ENCODE measurements around the gene SLC16A10.
"Not testable (repeated sequence)": the region's sequence is repeated elsewhere in the genome, so short reads cannot be mapped to it uniquely, and the experiment has no call there.

SLC16A10 gene, protein sequence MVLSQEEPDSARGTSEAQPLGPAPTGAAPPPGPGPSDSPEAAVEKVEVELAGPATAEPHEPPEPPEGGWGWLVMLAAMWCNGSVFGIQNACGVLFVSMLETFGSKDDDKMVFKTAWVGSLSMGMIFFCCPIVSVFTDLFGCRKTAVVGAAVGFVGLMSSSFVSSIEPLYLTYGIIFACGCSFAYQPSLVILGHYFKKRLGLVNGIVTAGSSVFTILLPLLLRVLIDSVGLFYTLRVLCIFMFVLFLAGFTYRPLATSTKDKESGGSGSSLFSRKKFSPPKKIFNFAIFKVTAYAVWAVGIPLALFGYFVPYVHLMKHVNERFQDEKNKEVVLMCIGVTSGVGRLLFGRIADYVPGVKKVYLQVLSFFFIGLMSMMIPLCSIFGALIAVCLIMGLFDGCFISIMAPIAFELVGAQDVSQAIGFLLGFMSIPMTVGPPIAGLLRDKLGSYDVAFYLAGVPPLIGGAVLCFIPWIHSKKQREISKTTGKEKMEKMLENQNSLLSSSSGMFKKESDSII

DNA sequence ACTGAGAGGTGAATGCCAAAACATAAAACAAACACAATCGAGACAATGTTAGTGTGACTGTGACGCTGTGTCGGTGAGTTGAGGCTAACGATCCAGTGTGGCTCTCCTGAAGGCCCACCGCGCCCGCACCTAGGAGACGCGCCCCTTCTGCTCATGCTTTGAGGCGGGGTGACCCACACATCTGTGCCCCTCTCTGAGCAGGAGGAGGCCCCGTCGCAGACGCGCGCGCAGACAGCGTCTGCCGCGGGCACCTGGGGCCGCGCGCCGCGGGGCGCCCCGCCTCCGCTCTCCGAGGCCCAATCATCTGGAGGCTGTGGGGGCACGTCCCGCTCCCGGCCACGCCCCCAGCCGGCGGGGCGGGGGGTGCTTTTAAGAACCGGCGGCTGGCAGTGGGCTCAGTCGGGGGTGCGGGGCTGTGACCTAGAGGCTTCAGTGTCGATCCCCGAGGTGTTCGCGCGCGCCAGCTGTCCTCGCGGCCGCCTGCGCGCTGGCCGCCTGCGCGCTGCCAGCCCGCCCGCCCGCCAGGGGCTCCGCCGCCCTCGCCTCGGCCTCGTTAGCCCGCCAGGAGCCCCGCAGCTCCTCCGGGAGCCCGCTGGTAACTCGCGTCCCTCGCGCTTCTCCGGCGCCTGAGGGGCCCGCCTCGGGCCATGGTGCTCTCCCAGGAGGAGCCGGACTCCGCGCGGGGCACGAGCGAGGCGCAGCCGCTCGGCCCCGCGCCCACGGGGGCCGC lies at the start of gene SLC16A10:
SLC16A10 (plus strand) TSS at position 398 of the 730 bp plus-strand sequence; CDS start at position 648, 250 bp downstream.
- DNase-seq (ENCODE audit: low read depth), result peak; percentile 63

DNA sequence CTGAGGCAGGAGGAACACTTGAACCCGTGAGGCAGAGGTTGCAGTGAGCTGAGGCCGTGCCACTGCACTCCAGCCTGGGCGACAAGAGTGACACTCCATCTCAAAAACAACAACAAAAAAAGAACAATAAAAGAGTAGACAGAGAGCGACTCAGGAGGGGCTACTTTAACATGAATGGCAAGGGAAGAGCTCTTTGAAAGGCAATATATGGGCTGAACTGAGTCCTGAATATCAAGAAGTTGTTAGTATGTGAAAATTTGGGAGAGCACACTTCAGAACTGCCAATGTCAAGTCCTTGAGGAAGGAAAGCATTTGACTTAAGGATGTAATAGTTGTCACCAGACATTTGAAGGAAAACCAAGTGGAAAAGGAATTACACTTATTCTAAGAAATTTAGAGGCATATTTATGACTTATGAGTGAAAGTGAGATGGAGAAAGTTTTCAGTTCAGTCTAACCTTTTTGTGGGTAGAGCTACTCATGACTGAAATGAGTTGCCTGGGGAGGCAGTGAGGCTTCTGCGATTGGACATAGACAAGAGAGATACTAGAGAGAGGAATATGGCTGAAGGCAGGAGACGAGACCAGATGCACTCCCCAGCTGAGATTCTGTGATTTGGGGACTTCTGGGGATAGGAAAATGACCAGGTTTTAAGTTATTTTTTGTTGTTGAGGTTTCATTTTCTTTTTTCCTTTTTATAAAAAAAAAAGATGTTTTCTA lies 48.6 kb upstream of the SLC16A10 start:
- DNase-seq (ENCODE audit: low read depth), result no peak

DNA sequence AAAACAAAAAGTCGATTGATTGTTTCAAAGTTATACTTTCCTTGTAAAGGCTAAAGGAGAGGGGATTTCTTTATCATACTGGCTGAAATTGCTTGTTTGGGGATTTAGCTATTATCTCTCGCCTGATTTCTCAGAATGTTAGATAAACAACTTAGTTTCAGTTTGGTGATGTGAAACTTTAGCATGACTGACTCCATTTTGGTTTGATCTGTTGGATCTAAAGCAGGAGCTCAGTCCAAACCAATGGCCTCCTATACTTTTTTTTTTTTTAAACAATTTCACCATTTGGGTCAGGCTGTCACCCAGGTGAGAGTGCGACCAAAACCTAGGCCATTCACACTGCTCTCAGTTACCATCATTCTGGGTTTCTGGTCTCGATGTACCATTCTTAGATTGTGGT lies 45.4 kb upstream of the SLC16A10 start:
- no peak for DNase-seq (ENCODE audit: low read depth)

DNA sequence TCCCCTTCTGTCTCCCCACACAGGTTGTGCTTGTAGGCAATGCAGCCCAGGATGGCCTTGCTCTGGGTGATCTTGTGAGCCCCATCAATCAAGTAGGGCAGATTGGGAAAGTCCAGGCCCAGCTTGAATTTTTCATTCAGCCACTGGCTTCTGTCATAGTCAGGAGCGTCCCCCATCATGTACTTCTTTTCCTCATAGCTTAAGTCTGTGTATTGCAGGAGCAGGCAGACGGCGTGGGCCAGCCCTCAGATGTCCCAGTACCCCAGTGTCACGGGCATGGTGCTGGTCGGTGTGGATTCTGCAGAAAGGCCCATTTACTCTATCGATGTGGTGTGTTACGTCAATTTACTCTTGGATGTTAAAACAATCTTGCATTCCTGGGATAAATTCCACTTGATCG lies 40.1 kb upstream of the SLC16A10 start:
- no peak for DNase-seq (ENCODE audit: low read depth)

DNA sequence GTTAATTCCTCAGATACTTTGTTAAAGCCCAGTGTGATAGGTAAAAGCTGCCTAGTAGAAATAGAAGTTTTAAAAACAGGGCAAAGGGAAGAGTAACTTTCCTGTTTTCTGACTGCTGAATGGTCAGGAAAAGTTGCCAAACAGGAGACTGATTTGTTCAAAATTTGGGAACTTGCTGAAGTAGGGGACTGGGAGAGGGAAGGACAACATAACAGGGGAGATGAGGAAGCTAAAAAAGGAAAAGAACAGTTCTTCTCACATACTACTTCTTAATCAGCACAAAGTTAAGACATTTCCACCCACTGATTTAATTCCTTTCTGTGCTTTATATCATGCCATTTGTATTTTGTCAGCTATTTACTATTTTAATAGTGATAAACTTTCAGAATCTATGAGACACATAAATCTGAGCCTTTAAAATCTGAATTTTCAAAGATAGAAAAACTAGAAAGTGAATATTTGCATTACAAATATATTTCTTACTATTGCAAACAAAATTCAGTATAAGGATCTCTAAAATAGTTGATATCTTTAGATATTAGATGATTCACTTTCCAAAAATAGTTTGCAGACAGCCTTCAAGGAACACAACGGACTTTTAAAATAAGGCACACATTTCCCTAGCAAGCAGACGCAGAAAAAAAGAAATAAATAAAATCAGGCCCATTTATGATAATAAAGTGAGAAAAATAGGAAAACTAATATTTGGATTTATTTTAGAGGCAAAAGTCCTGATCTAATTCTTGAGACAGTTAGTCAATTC lies 36.9 kb upstream of the SLC16A10 start:
- no peak for DNase-seq (ENCODE audit: low read depth)

DNA sequence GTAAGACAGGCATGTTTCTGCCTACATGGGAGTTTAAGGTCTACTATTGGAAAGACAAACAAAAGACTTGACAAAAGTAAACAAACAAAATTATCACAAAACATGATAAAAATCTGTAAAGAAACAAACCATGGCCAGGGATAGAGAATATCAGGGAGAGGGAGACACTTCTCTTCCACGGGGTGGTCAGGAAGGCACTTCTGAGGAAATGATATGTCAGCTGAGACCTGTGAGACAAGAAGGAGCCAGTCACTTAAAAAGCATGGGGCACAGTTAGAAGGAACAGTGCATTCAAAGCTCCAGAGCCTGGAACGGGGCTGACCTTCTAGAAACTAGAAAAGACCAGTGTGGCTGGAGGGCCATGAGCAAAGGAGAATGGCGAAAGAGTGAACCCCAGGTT lies 35.1 kb upstream of the SLC16A10 start:
- no peak for DNase-seq (ENCODE audit: low read depth)

DNA sequence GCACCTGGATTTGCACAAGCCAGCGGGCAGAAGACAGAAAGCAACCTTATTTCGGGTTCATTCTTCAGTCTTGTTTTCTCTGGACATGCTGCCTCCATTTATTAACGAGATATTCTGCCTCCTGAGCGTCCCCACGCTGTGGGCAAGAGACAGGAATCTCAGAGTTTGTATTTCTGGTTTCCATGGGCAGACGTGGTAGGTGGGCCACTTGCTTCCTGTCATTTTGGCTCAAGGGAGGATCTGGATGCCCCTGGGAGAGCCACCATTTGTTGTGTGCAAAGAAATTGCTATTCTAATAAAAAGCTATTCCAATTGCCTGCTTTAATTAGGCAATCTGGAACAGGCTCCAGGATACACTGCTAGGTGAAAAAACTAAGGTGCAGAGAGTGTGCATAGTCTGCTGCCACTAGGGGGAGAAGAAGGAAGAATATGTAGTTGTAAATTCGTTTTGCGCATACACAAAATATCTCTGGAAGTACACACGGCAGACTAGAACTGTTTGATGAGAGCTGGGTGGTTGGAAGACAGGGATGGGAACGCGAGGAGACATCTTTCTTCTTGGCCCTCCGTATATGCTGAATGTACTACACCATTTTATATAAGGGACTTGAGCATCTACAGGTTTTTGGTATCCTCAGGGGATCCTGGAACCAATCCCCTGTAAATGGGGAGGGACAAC lies 30.1 kb upstream of the SLC16A10 start:
- no peak for DNase-seq (ENCODE audit: low read depth)

DNA sequence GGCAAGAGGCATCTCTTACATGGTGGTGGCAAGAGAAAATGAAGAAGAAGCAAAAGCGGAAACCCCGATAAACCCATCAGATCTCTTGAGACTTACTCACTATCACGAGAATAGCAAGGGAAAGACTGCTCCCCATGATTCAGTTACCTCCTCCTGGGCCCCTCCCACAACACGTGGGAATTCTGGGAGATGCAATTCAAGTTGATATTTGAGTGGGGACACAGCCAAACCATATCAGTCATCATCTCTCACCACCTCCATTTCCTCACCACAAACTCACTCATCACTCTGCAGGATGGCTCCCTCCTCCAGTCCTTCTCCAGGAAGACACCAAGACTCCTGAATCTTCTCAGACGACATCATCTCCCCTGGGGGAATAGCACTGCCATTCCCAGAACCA lies 25.8 kb upstream of the SLC16A10 start:
- no peak for DNase-seq (ENCODE audit: low read depth)

DNA sequence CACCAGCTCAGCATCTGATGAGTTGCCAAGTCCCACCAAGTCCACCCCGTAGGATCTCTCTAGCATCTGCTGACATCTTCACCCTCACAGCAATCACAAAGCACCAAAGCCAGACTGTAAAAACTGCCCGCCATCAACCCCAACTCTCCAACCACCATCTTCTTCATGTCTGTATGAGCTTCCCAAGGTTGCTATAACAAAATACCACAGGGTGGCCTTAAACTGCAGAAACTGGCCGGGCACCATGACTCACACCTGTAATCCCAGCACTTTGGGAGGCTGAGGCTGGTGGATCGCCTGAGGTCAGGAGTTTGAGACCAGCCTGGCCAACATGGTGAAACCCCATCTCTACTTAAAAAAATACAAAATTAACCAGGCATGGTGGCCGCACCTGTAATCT lies 25.3 kb upstream of the SLC16A10 start:
- DNase-seq (ENCODE audit: low read depth), result not testable (repeated sequence)

DNA sequence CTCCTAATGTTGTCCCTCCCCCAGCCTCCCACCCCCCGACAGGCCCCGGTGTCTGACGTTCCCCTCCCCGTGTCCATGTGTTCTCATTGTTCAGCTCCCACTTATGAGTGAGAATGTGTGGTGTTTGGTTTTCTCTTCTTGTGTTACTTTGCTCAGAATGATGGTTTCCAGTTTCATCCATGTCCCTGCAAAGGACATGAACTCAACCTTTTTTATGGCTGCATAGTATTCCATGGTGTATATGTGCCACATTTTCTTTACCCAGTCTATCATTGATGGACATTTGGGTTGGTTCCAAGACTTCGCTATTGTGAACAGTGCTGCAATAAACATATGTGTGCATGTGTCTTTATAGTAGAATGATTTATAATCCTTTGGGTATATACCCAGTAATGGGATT lies 24.4 kb upstream of the SLC16A10 start:
- DNase-seq (ENCODE audit: low read depth), result not testable (repeated sequence)

DNA sequence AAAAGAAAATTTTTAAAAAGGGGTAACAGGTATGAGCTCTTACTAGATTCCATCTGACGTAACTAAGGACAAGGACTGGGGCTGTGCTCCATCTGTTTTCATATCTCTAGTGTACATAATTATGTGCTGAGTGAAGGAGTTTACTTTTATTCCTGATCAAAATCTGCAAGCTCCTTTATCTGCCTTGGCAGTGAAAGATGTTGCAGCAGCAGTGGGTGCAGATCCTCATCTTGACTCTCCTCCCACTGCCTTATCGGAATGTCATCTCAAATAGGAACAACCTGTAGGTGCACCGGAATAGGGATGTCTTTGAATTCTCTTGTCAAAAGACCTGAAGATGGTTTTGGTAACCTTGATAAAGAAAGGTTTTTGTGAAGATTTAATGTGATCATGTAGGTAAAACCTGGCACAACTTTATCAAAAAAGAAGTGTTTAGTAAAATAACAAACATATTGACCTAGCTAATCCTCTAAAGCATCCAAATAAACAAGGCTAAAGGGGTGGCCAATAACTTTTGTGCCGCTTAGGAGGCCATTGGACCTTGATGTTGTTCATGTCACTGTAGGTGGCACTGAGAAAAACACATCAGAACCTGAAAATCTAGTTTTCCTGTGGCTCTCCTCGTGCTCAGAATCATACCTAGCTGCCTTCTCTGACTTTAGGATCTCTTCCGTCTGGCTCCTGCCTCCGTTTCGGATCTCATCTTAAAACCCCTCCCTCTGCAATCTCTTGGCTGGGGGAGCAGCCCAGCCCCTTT lies 19.0 kb upstream of the SLC16A10 start:
- no peak for DNase-seq (ENCODE audit: low read depth)

DNA sequence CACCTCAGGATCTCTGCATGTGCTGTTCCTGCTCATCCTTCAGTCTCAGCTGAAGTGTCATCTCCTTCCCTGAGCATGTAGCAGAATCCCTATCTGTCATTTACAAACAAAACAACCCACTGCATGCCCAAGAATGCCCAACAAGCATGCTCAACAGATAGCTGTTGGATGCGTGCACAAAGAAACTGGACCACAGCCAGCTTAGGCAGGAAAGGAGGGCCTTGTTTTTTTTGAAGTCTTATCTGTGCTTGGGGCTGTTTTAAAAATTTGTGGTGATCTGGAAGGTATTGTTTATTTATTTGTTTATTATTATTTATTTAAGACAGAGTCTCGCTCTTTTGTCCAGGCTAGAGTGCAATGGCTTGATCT lies 18.5 kb upstream of the SLC16A10 start:
- DNase-seq (ENCODE audit: low read depth), result no peak

DNA sequence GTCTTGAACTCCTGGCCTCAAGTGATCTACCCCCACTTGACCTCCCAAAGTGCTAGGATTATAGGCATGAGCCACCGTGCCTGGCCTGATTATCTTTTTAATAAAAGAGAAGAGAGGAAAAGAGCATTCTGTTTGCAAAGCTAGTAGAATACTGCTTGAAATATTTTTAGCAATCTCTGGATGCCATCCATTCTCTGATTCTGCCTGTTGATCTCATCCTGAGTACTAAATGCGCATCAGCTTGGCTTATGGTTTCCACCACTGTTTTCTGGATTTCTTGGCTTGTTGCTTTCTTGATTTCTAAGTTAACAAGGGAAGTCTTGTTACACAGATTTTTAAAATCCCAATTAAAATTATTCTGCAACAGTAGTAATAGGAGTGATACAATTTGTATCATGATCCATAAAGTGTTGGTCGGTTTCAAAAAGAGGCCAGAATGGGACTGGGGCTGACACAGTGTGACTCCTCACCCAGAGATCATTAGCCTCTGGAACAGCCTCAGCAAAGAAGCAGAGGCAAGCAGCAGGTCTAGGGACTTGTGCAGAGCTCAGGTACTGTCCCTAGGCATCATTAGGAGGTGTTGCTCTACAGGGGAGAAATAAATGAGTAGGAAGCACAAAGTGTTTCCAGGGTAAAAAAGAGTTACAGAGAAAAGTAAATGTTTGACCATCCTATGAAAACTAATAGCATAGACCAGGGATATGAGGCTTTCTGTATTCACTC lies 17.8 kb upstream of the SLC16A10 start:
- no peak for DNase-seq (ENCODE audit: low read depth)

DNA sequence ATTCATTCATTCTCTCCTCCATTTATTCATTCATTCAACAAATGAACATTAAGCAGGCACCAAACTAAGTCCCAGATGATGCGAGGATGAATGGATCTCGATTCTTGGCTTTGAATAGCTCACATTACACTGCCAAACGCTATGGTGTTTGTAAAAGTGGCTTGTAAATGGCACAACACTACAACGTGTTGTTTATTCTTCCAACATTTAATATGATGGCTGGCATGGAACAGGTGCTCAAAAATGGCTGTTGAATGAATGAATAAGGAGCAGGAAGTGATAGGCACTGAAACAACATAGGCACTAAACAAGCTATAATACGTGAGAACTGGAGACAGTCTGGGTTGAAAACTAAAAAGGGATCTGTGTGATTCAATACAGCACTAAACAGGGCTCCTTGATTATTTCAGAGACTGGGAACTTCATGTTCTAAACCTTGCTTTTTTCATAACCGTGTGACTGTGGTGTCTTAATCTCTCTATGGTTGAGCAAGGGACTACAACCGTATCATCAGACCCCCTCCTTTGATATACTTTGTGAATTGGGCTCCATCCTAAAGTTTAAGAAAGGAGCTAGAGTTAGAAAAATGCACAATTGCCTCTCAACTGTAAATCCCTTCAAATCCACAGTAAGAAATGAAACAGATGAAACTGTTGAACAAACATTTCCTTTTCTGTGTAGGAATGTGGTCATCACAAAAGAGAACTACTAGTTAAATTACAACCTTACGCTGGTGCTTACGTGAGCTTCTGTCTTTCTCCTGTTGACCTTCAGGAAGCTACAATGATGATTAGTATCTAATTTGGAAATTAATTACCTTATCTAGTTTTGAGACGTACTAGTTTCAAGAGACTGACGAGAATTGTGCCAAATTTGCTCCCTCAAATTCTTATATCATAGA lies 16.9 kb upstream of the SLC16A10 start:
- no peak for DNase-seq (ENCODE audit: low read depth)

DNA sequence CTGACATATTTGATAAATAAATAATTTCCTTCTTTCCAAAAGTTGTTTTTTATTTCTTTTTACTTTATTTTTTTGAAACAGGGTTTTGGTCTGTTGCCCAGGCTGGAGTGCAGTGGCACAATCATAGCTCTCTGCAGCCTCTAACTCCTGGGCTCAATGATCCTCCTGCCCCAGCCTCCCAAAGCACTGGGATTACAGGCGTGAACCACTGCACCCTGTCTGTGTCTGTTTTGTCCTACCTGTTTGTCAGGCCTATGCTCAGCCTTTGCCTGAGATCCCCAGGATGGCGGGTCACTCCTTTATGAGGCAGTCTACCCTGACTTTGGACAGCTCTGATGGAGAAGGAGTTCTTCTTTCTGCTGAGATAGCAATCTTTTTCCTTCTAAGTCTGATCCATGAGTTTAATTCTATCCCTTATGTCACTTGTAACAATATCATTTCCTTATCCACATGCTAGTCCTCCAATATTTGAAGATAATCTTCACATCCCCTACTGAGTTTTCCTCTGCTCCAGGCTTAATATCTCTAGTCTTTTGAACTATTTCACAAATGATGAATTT lies 14.4 kb upstream of the SLC16A10 start:
- no peak for DNase-seq (ENCODE audit: low read depth)

DNA sequence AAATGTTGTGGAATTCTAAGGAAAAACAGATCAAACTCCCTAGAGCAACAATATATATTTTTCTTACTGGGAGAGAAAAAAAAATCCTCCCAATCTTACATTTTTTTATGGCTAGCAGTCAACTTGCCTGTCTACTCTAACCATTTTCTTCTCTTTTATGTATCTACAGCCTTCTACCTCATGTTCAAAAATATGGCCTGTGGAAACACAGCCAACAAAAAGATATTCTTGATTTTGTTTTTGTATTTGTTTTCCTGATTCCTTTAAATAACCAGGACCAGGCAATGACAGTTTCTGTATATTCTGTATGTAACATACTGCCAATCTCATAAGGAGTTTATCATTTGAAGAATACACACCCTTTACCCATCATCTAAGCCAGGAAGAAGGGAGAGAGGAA lies 13.0 kb upstream of the SLC16A10 start:
- DNase-seq (ENCODE audit: low read depth), result no peak

DNA sequence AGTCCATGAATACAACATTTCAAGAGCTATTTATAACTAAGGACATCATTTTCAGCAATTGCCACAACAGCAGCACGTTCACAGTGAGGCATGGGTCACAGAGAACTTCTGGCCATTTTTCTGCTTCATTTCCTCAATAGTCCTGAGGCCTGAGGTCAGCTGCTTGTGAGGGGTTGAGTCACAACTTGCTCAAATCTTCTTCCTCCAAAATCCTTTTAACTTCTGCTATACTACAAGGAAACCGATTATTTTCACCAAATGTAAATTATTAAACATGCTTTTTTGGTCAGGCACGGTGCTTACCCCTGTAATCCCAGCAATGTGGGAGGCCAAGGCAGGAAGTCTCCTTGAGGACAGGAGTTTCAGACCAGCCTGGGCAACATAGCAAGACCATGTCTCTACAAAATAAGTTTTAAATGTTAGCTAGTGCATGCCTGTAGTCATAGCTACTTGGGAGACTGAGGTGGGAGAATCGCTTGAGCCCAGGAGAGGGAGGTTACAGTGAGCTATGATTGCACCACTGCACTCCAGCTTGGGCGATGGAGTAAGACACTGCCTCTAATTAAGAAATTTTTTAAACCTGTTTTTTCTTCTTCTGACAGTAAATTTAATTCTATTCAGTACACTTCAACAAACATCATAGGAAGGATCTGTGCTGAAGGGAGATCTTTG lies 11.1 kb upstream of the SLC16A10 start:
- no peak for DNase-seq (ENCODE audit: low read depth)

DNA sequence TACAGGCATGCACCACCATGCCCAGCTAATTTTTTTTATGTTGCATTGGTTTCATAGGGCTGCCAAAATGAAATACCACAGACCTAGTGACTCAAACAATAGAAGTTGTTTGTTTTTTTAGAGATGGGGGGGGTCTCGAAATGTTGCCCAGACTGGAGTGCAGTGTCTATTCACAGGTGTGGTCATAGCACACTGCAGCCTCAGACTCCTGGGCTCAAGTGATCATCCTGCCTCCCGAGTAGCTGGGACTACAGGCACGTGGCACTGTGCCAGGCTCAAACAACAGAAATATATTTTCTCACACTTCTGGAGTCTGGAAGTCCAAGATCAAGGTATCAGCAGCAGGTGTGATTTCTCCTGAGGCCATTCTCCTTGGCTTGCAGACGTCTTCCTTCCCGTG lies 6.6 kb upstream of the SLC16A10 start:
- no peak for DNase-seq (ENCODE audit: low read depth)
